ENCODE measurements around the gene ARAP1. TPM values are rescaled to one million over a fixed set of nuclear protein-coding genes. Genes with fewer than 3 reads are reported as not detected.

Gene ARAP1
- polyA plus RNA-seq, 1 donor (not counting 4 experiments of a cell fraction or from before 2014, with no cell fraction given), result 32.8 TPM

- Histone ChIP-seq H3K4me1 (ENCODE audit: control insufficient read depth, extremely low read depth, insufficient read depth, low read length) (peaks cover 7% of the 10 kb centered on the region), H3K36me3 (ENCODE audit: control insufficient read depth in 2 of 2, extremely low read depth in 1 of 2, insufficient read depth in 2 of 2, low read length in 2 of 2) (peaks cover 10 to 16% of the 10 kb centered on the region in 2 experiments), H4K20me1 (ENCODE audit: control insufficient read depth, extremely low read depth, insufficient read depth, low read length) (peaks cover 15% of the 10 kb centered on the region), H2AFZ (ENCODE audit: control insufficient read depth, low read length) (no peak overlapping the region), H3K4me2 (ENCODE audit: control insufficient read depth, extremely low read depth, insufficient read depth, low read depth, low read length) (no peak overlapping the region), H3K4me3 (ENCODE audit: control insufficient read depth in 2 of 3, extremely low read depth in 1 of 3, insufficient read depth in 2 of 3, low read depth in 1 of 3, low read length in 3 of 3) (no peak overlapping the region), H3K9ac (ENCODE audit: control insufficient read depth, extremely low read depth, insufficient read depth, low read length) (no peak overlapping the region), H3K79me2 (ENCODE audit: control insufficient read depth, insufficient read depth, low read length) (no peaks in the 10 kb centered on the region), H3K27me3 (ENCODE audit: control insufficient read depth, extremely low read depth, insufficient read depth, low read length) (peaks cover 28% of the 10 kb centered on the region), H3K9me1 (ENCODE audit: control insufficient read depth, extremely low read depth, insufficient read depth, low read length) (no peaks in the 10 kb centered on the region), H3K9me3 (ENCODE audit: control insufficient read depth, low read depth, low read length) (no peaks in the 10 kb centered on the region), H3K27ac (ENCODE audit: control insufficient read depth, insufficient read depth, low read length) (no peak overlapping the region)
- no peak for DNase-seq (ENCODE audit: low read depth, low spot score)
- no peak for FAIRE-seq
- TF ChIP-seq EZH2 (IDR thresholded peaks at IDR 0.05; ENCODE audit: low read length) (no peak), CTCF (optimal IDR thresholded peaks at IDR 0.05 in 1 of 3, IDR thresholded peaks at IDR 0.05 in 1 of 3, conservative IDR thresholded peaks at IDR 0.05 in 1 of 3; ENCODE audit: extremely low read depth in 1 of 3, insufficient read depth in 2 of 3, low read length in 3 of 3) (no peak)
- dilution Hi-C loops (cut with MboI; ENCODE audit: extremely low pct_ligation_motif_present, low sequenced_read_pairs), result no loop called here
Measured at GRCh38 chr11:72682858-72683243, 69.4 kb downstream of the ARAP1 start.

- Histone ChIP-seq H3K27ac (ENCODE audit: control insufficient read depth, insufficient read depth, low read length) (no peak overlapping the region), H3K9me1 (ENCODE audit: control insufficient read depth, extremely low read depth, insufficient read depth, low read length) (no peaks in the 10 kb centered on the region), H3K4me3 (ENCODE audit: control insufficient read depth in 2 of 3, extremely low read depth in 1 of 3, insufficient read depth in 2 of 3, low read depth in 1 of 3, low read length in 3 of 3) (no peak overlapping the region), H3K9ac (ENCODE audit: control insufficient read depth, extremely low read depth, insufficient read depth, low read length) (no peak overlapping the region), H3K79me2 (ENCODE audit: control insufficient read depth, insufficient read depth, low read length) (no peaks in the 10 kb centered on the region), H3K36me3 (ENCODE audit: control insufficient read depth in 2 of 2, extremely low read depth in 1 of 2, insufficient read depth in 2 of 2, low read length in 2 of 2) (peaks cover 10 to 11% of the 10 kb centered on the region in 2 experiments), H3K27me3 (ENCODE audit: control insufficient read depth, extremely low read depth, insufficient read depth, low read length) (peaks cover 32% of the 10 kb centered on the region), H3K4me1 (ENCODE audit: control insufficient read depth, extremely low read depth, insufficient read depth, low read length) (peaks cover 7% of the 10 kb centered on the region), H4K20me1 (ENCODE audit: control insufficient read depth, extremely low read depth, insufficient read depth, low read length) (peaks cover 15% of the 10 kb centered on the region), H3K4me2 (ENCODE audit: control insufficient read depth, extremely low read depth, insufficient read depth, low read depth, low read length) (no peak overlapping the region), H2AFZ (ENCODE audit: control insufficient read depth, low read length) (no peak overlapping the region), H3K9me3 (ENCODE audit: control insufficient read depth, low read depth, low read length) (no peaks in the 10 kb centered on the region)
- dilution Hi-C loops (cut with MboI; ENCODE audit: extremely low pct_ligation_motif_present, low sequenced_read_pairs), result no loop called here
- DNase-seq (ENCODE audit: low read depth, low spot score) (no peak), FAIRE-seq (no peak)
- TF ChIP-seq CTCF (optimal IDR thresholded peaks at IDR 0.05 in 1 of 3, IDR thresholded peaks at IDR 0.05 in 1 of 3, conservative IDR thresholded peaks at IDR 0.05 in 1 of 3; ENCODE audit: extremely low read depth in 1 of 3, insufficient read depth in 2 of 3, low read length in 3 of 3) (no peak), EZH2 (IDR thresholded peaks at IDR 0.05; ENCODE audit: low read length) (no peak)
Measured at GRCh38 chr11:72682238-72682857, 69.9 kb downstream of the ARAP1 start.
